ENCODE data around the gene MTUS2. TPM values are rescaled to one million over a fixed set of nuclear protein-coding genes. Genes with fewer than 3 reads are reported as not detected.

Gene MTUS2
- total RNA-seq, 1 experiment from 2014 or later = 0.35 TPM

DNA sequence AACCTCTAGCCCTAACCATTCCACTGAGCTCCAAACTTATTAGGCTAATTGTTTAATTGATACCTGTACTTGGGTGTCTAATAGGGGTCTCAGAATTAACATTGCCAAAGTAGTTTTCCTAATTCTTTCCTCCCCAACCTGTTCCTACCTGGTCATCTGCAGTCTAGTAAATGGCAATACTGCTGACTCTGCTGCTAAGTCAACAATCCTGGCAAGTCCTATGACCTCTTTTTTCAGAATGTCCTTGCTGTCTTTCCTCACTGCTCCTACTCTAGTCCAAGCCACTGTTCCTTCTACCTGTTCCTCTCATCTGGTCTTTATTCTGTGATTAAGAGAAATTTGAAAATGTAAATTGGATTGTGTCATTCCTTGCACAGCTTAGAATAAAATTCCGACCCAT lies 143.9 kb downstream of the MTUS2 start:
- H3K23me2 ChIP-seq (ENCODE audit: insufficient read length, low read depth, low read length, poor library complexity, severe bottlenecking) = no peaks in the 10 kb centered on the region
- TF ChIP-seq, protein P1, sequence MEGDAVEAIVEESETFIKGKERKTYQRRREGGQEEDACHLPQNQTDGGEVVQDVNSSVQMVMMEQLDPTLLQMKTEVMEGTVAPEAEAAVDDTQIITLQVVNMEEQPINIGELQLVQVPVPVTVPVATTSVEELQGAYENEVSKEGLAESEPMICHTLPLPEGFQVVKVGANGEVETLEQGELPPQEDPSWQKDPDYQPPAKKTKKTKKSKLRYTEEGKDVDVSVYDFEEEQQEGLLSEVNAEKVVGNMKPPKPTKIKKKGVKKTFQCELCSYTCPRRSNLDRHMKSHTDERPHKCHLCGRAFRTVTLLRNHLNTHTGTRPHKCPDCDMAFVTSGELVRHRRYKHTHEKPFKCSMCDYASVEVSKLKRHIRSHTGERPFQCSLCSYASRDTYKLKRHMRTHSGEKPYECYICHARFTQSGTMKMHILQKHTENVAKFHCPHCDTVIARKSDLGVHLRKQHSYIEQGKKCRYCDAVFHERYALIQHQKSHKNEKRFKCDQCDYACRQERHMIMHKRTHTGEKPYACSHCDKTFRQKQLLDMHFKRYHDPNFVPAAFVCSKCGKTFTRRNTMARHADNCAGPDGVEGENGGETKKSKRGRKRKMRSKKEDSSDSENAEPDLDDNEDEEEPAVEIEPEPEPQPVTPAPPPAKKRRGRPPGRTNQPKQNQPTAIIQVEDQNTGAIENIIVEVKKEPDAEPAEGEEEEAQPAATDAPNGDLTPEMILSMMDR (conservative IDR thresholded peaks at IDR 0.05) = no peak
- H3K4me1 Mint-ChIP-seq = no peaks in the 10 kb centered on the region
- H3K79me1 ChIP-seq (ENCODE audit: insufficient read depth, low read depth, low read length, poor library complexity, severe bottlenecking) = no peaks in the 10 kb centered on the region
- no peak overlapping the region for H3K9ac ChIP-seq (ENCODE audit: extremely low read depth, insufficient read length, low read length)
- H3K4me2 ChIP-seq (ENCODE audit: insufficient read depth, insufficient read length, low read length) = no peak overlapping the region
- H3K23ac ChIP-seq (ENCODE audit: insufficient read length, low read depth, low read length) = no peak overlapping the region
- no peak overlapping the region for H4K91ac ChIP-seq (ENCODE audit: insufficient read length, low read depth, low read length)
- no peaks in the 10 kb centered on the region for H3K36me3 Mint-ChIP-seq (ENCODE audit: insufficient read depth in 1 of 3, low read depth in 3 of 3)
- no peak overlapping the region for H2AFZ ChIP-seq (ENCODE audit: low read length)
- H3K4me1 ChIP-seq (ENCODE audit: insufficient read depth, low read length) = no peaks in the 10 kb centered on the region
- no peaks in the 10 kb centered on the region for H3K27me3 ChIP-seq (ENCODE audit: insufficient read depth, low read length)
- H3K9me3 Mint-ChIP-seq = no peaks in the 10 kb centered on the region; a peak in 1 of 5 replicates
- H2BK120ac ChIP-seq (ENCODE audit: low read depth, low read length, poor library complexity, severe bottlenecking) = no peak overlapping the region
- no peak for DNase-seq
- no peak overlapping the region for H4K8ac ChIP-seq (replicated peaks; ENCODE audit: insufficient read length, low read depth, low read length)
- no peak overlapping the region for H3K14ac ChIP-seq (ENCODE audit: insufficient read depth, low read length)
- no peak overlapping the region for H2AK5ac ChIP-seq (ENCODE audit: insufficient read length, low read length)
- H4K5ac ChIP-seq (ENCODE audit: insufficient read length, low read depth, low read length) = no peak overlapping the region
- H3T11ph ChIP-seq (ENCODE audit: low read length) = no peak overlapping the region
- H2BK5ac ChIP-seq (ENCODE audit: insufficient read length, low read length) = no peak overlapping the region
- no peak overlapping the region for H2BK12ac ChIP-seq (ENCODE audit: insufficient read length, low read depth, low read length)
- H3K79me2 ChIP-seq (ENCODE audit: insufficient read depth, low read length) = no peaks in the 10 kb centered on the region
- no peak overlapping the region for H3K27ac Mint-ChIP-seq
- H3K18ac ChIP-seq (ENCODE audit: insufficient read length, low read depth, low read length) = no peak overlapping the region
- H3K27me3 Mint-ChIP-seq (ENCODE audit: low read depth) = peaks cover 6% of the 10 kb centered on the region
- no peak overlapping the region for H3K4me3 Mint-ChIP-seq
- no peak overlapping the region for H3K27ac ChIP-seq (ENCODE audit: insufficient read length, low read depth, low read length)
- no peak overlapping the region for H3K56ac ChIP-seq (ENCODE audit: insufficient read length, low read depth, low read length)
- no CpG with 5 or more reads among the region's 1 CpG for WGBS (ENCODE audit: extremely low coverage, insufficient read length, low lambda C conversion rate)
- H3K9me3 ChIP-seq (ENCODE audit: control insufficient read depth, low read depth, low read length) = no peaks in the 10 kb centered on the region
- no peak overlapping the region for H2BK15ac ChIP-seq (ENCODE audit: low read depth, low read length)
- no peak overlapping the region for H2BK20ac ChIP-seq (ENCODE audit: low read depth, low read length, poor library complexity, severe bottlenecking)
- no peak overlapping the region for H3K4ac ChIP-seq (ENCODE audit: low read depth, low read length)
- no peaks in the 10 kb centered on the region for H4K20me1 ChIP-seq (ENCODE audit: control insufficient read depth, insufficient read depth, insufficient read length)

Data from H9 (cell line).